Ureter (tissue), 1 donor: ENCODE measurements around the gene CREB5. TPM values are rescaled to one million over a fixed set of nuclear protein-coding genes. Genes with fewer than 3 reads are reported as not detected.

Experiments used
- DNase-seq: peaks from one replicate; pipeline ENCODE4 v3.0.0-alpha.2; 2020; ENCODE audit warnings: low spot score
- total RNA-seq: library from RNA; stranded (reverse); gene quantifications from one replicate; pipeline ENCODE4 v1.2.4, GENCODE V29; 2023
- donor health status: DM: yes; HTN: yes; CAD: no.

Gene CREB5
- total RNA-seq, 1 donor from 2014 or later: 10.6 TPM

- DNase-seq: no peak
Measured at GRCh38 chr7:28708033-28708951, 296.0 kb downstream of the CREB5 start.

- DNase-seq: no peak
Measured at GRCh38 chr7:28709748-28710147, 297.4 kb downstream of the CREB5 start.

DNA sequence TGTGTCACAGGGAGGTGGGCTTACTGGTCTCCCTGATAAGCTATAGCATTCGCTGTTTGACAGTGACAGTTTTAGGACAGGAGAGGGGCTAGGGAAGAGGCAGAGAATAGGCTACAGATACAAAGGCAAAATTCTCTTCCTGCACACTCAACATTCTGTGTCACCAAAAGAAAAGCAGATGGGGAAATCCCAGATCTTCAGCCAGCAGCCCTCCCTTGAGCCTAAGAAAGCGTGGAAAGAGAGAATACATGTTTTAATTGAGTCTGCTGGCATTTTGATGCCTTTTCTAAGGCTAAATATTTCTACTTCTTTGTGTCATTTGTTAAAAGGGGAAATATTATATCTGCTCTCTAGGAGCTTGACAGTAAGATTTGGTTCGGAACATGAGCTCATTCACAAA, 298.8 kb downstream of the CREB5 start:
- no peak for DNase-seq

DNA sequence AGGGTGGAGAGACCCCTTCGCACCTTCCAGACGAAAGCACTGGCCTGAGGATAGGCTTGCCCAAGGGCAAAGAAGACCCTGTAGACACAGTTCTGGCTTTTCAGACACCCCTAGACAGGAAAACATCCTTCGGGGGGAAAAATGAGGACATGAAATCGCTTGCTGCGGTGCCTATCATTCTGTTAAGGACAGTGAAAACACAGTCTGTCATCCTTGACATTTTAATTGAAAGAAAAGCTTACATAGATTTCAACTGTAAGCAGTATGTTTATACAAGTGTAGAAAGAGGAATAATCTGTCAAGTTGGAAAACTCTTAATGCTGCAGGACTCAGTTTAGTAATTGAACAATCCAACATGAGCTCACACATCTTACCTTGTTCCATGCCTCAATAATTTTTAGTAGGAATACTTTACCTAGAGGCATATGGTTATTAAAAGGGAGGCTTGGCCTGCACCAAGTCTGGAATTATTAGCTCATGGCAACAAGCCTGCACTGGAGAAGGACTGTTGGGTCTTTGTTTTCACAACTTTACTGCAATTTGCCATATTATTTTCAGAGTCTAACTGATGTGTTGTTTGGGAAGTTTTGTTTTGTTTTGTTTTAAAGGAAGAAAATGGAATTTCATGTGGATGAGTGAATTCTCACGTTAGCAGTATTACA, 302.3 kb downstream of the CREB5 start:
- DNase-seq: no peak

GRCh38 chr7:28717445-28718054, 305.2 kb downstream of the CREB5 start:
- DNase-seq: no peak

- no peak for DNase-seq
Measured at GRCh38 chr7:28718055-28718481, 305.8 kb downstream of the CREB5 start.

- no peak for DNase-seq
Measured at GRCh38 chr7:28718545-28718944, 306.2 kb downstream of the CREB5 start.

DNA sequence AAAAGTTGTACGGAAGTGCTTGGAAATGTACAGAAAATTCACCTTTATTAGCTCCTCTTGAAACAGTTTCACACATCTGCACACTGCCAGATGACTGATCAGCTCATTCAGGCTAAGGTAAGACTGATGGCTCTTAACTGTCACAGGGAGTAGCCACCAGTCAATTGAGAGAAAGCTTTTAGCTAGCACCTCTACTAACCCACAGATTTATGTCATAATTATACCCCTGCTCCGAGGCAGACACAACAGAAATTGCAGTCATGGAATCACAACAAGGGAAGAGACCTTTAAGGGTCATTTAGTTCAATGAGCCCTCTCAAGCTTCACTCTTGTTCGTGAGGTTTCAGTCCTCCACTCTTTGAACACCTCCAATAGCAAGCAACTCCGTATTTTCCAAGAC, 310.4 kb downstream of the CREB5 start:
- no peak for DNase-seq

- DNase-seq: no peak
Measured at GRCh38 chr7:28723336-28723735, 311.0 kb downstream of the CREB5 start.

DNA sequence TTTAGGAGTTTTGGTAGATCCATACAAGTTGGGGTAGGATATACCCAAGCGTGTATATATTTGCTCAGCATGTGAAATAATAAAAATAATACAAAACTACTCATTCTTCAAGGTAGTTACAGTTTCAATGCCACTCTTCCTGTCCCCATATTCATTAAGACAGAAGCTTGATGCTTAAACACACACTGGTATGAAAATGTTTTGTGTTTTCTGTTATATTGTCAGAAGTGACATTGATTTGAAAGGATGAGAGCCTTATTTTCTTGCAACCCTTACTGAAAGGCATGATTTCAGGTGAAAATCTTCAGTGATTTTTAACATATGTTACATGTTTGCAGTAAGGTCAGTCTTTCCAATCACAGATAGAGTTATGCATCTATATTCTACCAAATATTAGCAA, 312.2 kb downstream of the CREB5 start:
- no peak for DNase-seq

DNA sequence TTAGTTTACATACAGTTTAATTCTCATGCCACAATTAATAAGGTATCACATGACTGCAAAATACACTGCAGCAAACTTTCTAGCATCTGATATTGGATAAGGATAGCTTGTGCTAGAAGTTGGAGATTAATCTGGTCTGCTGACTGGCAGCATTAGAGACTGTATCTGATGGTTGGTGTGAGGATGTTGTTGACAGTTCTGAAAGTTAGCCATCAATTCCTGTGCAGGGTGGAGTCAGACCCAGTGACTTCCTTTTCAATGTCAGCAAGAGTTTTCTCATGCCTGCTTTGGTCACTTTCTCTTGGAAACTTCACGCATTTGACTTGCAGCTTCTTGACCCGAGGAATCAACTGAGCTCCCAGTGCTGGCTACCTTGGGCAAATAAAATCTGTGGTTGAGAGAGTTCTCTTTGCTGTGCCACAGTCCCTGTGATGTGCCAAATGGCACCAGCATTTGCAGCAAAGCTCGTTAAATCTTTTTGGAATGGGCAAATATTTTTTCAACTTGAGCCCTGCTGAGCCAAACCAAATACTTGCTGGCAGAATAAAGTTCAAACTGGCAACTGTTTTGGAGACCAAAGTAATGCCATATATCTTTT, 312.8 kb downstream of the CREB5 start:
- no peak for DNase-seq

DNA sequence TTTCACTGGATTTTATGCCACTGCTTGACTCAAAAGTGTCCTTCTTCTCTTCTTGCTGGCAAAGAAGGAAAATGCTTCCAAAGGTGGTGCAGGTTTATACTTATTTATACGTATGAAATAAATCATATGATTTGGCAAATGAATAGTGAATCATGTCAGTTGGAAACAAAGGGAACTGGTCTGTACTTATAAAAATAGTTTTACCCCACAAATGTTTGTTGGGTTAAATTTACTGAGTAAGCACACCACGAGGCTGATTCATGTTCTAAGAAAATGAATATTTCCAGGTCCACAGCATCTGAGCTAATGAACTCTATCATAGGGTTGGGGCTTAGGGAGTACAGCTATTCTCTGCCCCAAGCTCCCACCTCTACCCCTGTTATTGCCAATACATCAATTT, 313.6 kb downstream of the CREB5 start:
- DNase-seq: no peak

DNA sequence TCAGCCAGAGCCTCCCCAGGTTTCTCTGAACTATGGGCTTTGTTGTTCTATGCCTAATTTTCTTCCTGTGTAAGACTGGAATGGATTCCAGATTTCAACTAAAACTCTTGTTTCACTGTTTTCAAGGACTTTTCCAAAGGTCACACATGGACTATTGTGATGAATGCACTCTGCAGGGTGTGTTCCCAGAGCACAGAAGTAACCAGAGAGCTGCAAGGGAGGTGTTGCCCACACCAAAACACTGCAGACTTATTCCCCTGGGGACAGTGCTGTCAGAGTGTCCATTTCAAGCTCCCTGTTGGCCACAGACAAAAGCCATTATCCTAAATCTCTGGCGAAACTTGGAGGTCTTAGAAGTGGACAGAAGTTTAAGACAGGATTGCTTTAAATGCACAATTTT, 314.2 kb downstream of the CREB5 start:
- no peak for DNase-seq

- DNase-seq: no peak
Measured at GRCh38 chr7:28729281-28729680, 317.0 kb downstream of the CREB5 start.

DNA sequence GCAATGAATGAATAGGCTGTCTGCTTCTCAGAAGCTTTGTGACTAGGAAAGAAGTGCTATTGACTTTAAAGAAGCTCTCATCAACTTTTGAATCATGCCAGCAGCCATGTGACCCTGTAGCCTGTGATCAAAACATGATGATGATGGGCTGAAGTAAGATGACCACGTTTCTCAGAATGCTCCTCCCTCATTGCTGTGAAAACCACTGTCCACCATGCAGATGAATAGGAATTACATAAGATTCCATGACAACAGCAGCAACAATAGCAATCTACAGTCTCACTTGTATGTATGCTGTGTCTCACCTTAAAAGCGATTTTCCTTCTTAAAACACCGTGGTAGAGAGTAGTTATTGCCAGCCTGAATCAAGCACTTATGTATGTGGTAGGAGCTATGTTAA, 317.4 kb downstream of the CREB5 start:
- no peak for DNase-seq

GRCh38 chr7:28731092-28731658, 318.9 kb downstream of the CREB5 start:
- no peak for DNase-seq

DNA sequence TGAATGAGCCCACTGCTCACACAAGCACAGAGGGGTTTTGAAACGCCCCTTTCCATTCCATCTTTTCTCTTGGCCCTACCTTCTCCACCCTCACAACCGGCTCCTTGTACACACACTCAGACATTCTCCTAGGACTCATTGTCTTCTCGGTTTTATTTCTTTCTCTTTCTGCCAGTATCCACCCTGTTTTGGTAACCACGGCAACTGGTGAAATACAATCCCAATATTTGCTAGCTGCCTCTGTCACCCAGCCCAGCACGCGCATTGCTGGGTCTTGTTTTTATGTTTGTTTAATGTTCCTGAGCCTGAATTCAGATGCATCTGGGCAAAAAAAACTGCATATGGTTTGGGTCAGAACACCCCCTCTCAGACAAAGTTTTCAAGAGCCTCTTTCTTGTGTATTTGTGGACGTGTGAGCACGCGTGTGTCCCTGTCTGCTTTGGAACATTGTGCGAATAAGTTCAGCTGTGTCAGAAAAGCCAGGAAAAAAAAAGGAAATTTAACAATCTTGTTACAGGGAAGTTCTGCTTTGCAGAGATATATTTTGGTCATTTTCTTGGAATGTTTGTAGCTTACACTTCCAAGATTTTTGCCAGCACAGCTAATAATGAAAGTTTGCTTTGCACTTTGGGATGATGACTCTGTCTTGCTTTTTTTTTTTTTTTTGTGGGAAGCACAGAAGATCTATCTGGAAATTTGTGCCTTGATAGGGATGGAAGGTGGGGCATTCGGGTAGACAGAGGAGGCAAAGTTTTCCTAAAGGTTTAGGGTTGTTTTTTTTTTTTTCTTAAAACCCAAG, 320.0 kb downstream of the CREB5 start:
- no peak for DNase-seq

- DNase-seq: no peak
Measured at GRCh38 chr7:28733035-28733434, 320.7 kb downstream of the CREB5 start.

- DNase-seq: no peak
Measured at GRCh38 chr7:28738412-28738811, 326.1 kb downstream of the CREB5 start.

DNA sequence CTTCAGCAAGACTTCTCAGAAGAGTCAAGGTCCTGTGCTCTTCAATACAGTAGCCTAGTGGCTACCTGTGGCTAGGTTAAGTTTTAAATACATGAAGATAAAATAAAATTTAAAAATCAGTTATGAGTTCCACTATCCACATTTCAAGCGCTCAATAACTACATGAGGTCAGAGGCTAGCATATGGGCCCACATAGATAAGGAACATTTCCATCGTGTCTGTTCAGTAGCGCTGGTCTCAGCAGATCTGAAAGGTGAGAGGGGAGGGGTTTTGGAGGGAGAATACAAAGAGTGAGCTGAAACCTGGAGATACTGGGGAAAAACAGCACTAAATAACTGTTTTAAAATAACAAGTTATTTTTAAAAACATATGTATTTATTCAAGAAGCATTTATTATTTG, 326.8 kb downstream of the CREB5 start:
- DNase-seq: no peak

GRCh38 chr7:28739826-28740225, 327.5 kb downstream of the CREB5 start:
- no peak for DNase-seq
